SK-N-SH treated with all-trans-retinoic acid at 6 μM for 48 hours (cell line): ENCODE data around the gene PIAS1.
"Not testable (repeated sequence)": the region's sequence is repeated elsewhere in the genome, so short reads cannot be mapped to it uniquely, and the experiment has no call there.

ENCODE experiments used
- BACH2 ChIP-seq: fragments of 250-450 bp; sonication (Bioruptor Pico); IDR thresholded peaks from 2 replicates; pipeline ENCODE4 v1.9.0; 2021; ENCODE audit warnings: mild to moderate bottlenecking, borderline replicate concordance
- ESRRG ChIP-seq: fragments of 250-450 bp; sonication (Bioruptor Pico); IDR thresholded peaks from 2 replicates; pipeline ENCODE4 v1.6.1; 2021; ENCODE audit warnings: mild to moderate bottlenecking
- RARB ChIP-seq: fragments of 250-450 bp; sonication (Bioruptor Pico); IDR thresholded peaks from 2 replicates; pipeline ENCODE4 v1.8.0; 2021; ENCODE audit warnings: mild to moderate bottlenecking, moderate library complexity
- TOX ChIP-seq: fragments of 250-450 bp; sonication (Bioruptor Pico); IDR thresholded peaks from 2 replicates; pipeline ENCODE4 v1.8.0; 2021; ENCODE audit warnings: mild to moderate bottlenecking, moderate library complexity, borderline replicate concordance
- ZC3H10 ChIP-seq: fragments of 250-450 bp; sonication (Bioruptor Pico); IDR thresholded peaks from 2 replicates; pipeline ENCODE4 v1.5.1; 2021; ENCODE audit warnings: mild to moderate bottlenecking, moderate library complexity
- ZFP3 ChIP-seq: fragments of 250-450 bp; sonication (Bioruptor Pico); IDR thresholded peaks from 2 replicates; pipeline ENCODE4 v1.5.0; 2020; ENCODE audit warnings: mild to moderate bottlenecking, moderate library complexity
- ZFP30 ChIP-seq: fragments of 450-650 bp; formaldehyde crosslinking; IDR thresholded peaks from 2 replicates; pipeline ENCODE4 v1.5.0; 2022; ENCODE audit warnings: mild to moderate bottlenecking, moderate library complexity
- TF ChIP-seq, protein P1 (sequence below): fragments of 250-450 bp; sonication (Bioruptor Pico); IDR thresholded peaks from 2 replicates; pipeline ENCODE4 v1.8.0; 2021; ENCODE audit warnings: low read depth, mild to moderate bottlenecking, moderate library complexity, borderline replicate concordance

DNA sequence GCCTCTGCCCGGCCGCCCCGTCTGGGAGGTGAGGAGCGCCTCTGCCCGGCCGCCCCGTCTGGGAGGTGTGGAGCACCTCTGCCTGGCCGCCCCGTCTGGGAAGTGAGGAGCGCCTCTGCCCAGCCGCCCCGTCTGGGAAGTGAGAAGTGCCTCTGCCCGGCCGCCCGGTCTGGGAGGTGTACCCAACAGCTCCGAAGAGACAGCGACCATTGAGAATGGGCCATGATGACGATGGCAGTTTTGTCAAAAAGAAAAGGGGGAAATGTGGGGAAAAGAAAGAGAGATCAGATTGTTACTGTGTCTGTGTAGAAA lies 168.3 kb downstream of the PIAS1 start:
- TF ChIP-seq ZFP3 (CRISPR knock-in tag); ESRRG (CRISPR knock-in tag); ZC3H10 (CRISPR knock-in tag); BACH2 (CRISPR knock-in tag); TOX (CRISPR knock-in tag); RARB (CRISPR knock-in tag); ZFP30: not testable (repeated sequence)
- TF ChIP-seq, protein P1, sequence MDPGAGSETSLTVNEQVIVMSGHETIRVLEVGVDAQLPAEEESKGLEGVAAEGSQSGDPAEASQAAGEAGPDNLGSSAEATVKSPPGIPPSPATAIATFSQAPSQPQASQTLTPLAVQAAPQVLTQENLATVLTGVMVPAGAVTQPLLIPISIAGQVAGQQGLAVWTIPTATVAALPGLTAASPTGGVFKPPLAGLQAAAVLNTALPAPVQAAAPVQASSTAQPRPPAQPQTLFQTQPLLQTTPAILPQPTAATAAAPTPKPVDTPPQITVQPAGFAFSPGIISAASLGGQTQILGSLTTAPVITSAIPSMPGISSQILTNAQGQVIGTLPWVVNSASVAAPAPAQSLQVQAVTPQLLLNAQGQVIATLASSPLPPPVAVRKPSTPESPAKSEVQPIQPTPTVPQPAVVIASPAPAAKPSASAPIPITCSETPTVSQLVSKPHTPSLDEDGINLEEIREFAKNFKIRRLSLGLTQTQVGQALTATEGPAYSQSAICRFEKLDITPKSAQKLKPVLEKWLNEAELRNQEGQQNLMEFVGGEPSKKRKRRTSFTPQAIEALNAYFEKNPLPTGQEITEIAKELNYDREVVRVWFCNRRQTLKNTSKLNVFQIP (CRISPR knock-in tag), result not testable (repeated sequence)
